Activated CD4-positive, alpha-beta T cell treated with anti-CD3 and anti-CD28 coated beads, Interleukin-2, amount 10 ng/mL, durations not matched to agents 24 days and 14 days (primary cell): ENCODE data around the gene IGF2BP3. TPM values are rescaled to one million over a fixed set of nuclear protein-coding genes. Genes with fewer than 3 reads are reported as not detected.
"Not testable (repeated sequence)": the region's sequence is repeated elsewhere in the genome, so short reads cannot be mapped to it uniquely, and the experiment has no call there.

Experiments
- DNase-seq: peaks from one replicate; pipeline ENCODE4 v3.0.0; 2022
- H3K27ac Mint-ChIP-seq: one replicate; pipeline ENCODE4 v1.8.0; 2022; ENCODE audit warnings: mild to moderate bottlenecking, mixed read lengths
- H3K27me3 Mint-ChIP-seq: one replicate; pipeline ENCODE4 v1.8.0; 2022; ENCODE audit warnings: mixed read lengths
- H3K36me3 Mint-ChIP-seq: one replicate; pipeline ENCODE4 v1.8.0; 2022; ENCODE audit warnings: low read depth, mild to moderate bottlenecking, mixed read lengths
- H3K4me1 Mint-ChIP-seq: one replicate; pipeline ENCODE4 v1.8.0; 2021; ENCODE audit warnings: mixed read lengths
- H3K4me3 Mint-ChIP-seq: one replicate; pipeline ENCODE4 v1.8.0; 2022; ENCODE audit warnings: mild to moderate bottlenecking, moderate library complexity, mixed read lengths
- H3K9me3 Mint-ChIP-seq: one replicate; pipeline ENCODE4 v1.8.0; 2021; ENCODE audit warnings: mixed read lengths
- intact Hi-C: fragments of 100-400 bp; cut with micrococcal nuclease; formaldehyde crosslinking; loops from one replicate; pipeline ENCODE4 v1.15.1; 2023
- total RNA-seq: library from RNA; stranded (reverse); gene quantifications from 2 replicates; pipeline ENCODE4 v1.2.3, GENCODE V29; 2022

Gene IGF2BP3
- total RNA-seq = 2.2 and 2.7 TPM in 2 replicates

DNA sequence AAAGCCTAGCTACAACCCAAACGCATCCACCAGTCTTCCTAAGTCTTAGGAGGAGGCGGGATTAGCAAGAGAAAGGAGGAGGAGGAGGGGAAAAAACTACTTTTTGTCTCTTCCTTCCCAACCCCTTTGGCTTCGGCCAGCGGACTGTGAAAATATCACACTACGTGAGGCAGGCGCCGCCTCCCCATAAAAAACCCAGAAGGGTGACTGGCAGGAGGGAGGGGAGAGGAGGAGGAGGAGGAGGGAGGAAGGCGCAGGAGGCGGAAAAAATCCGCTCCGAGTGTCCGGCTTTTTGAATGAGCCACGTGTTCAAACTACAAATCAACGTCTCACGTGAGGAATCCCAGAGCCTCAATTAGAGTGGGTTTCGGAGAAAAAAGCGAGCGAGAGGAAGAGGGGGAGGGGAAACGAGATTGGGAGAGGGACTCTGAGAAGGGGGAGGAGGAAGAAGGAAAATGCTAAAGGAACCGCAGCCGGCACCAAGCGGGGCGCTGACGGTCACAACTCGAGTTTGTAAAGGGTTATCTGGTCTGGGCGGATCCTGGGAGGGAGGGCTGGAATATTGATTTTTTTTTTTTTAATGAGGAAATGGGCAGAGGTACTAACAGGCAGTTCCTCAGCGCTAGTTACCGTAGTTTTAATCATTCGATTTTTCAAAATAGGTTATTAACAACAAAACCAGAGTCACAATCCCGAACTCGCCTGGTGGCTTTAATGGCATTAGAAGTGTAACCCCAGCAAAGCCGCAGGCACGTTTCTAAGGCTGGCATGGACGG lies at the start of gene IGF2BP3:
Gene IGF2BP3 (minus strand): TSS at position 162 of the 776 bp plus-strand sequence. CDS start 381 bp downstream, outside the sequence.
- intact Hi-C loops = loop anchor here (1.0 to 10.0 kb wide), 4 partner anchors 61 to 1284 kb away; partner anchors contain the start of genes CCDC126, GSDME, NUP42 and TRA2A
- no peaks in the 10 kb centered on the region for H3K36me3 Mint-ChIP-seq
- H3K27me3 Mint-ChIP-seq = peaks cover 66% of the 10 kb centered on the region
- H3K4me1 Mint-ChIP-seq = peaks cover 42% of the 10 kb centered on the region
- H3K9me3 Mint-ChIP-seq = no peaks in the 10 kb centered on the region
- peak within 1 kb of the TSS; percentile 94 for H3K4me3 Mint-ChIP-seq
- peak; percentile 80 for DNase-seq
- H3K27ac Mint-ChIP-seq = peak within 1 kb of the TSS; percentile 81

- Mint-ChIP-seq H3K27ac (no peak overlapping the region), H3K27me3 (no peaks in the 10 kb centered on the region), H3K36me3 (peaks cover 67% of the 10 kb centered on the region), H3K9me3 (no peaks in the 10 kb centered on the region), H3K4me3 (no peak overlapping the region), H3K4me1 (peaks cover 12% of the 10 kb centered on the region)
- DNase-seq = peak; percentile 68
- intact Hi-C loops = no loop called here
These were observed 44.5 kb upstream of the IGF2BP3 start for GRCh38 chr7:23514755-23515154.

DNA sequence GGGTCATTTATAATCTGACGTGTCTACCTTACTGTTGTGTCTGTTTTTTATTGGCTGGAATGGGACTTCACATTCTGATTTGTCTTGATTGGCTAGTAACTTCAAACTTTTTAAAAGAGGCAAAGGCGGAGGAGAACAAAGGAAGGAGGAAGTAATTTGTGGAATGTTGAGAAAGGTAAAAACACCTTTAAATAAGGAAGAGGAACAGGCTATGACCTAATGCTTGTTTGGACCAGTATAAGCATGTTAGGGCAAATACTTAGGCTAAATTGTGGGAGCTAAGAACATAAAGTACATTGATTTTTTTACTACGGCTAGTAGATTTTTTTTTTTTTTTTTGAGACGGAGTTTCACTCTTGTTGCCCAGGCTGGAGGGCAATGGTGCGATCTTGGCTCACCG lies 43.5 kb upstream of the IGF2BP3 start:
- DNase-seq, H3K9me3 Mint-ChIP-seq, H3K4me3 Mint-ChIP-seq, intact Hi-C loops, H3K27me3 Mint-ChIP-seq: not testable (repeated sequence)
- H3K36me3 Mint-ChIP-seq = peaks cover 68% of the 10 kb centered on the region
- H3K27ac Mint-ChIP-seq = peak overlapping the region; percentile 29
- peaks cover 13% of the 10 kb centered on the region for H3K4me1 Mint-ChIP-seq

GRCh38 chr7:23494009-23494408 lies 23.7 kb upstream of the IGF2BP3 start:
- DNase-seq = no peak
- intact Hi-C loops = no loop called here
- no peak overlapping the region for H3K27ac Mint-ChIP-seq
- H3K36me3 Mint-ChIP-seq = peaks cover 6% of the 10 kb centered on the region
- no peaks in the 10 kb centered on the region for H3K27me3 Mint-ChIP-seq
- H3K4me3 Mint-ChIP-seq = no peak overlapping the region
- H3K4me1 Mint-ChIP-seq = peaks cover 7% of the 10 kb centered on the region
- H3K9me3 Mint-ChIP-seq = no peaks in the 10 kb centered on the region

DNA sequence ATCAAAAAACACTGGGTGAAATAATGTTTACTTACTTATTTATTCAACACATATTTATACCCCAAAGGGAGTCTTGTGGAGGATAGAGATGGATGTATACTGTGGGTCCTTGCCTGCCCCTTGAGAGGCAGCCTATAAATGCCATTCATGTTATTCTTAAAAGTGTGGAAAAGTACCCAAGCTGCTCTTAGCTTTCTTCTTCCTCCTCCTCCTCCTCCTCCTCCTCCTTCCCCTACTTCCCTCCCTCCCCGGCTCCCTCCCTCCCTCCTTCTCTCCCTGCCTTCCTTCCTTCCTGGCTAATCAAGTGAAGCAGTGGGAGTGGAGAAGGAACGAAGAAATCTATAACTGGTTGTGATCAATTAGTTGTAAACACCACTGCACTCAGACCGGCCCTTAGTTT lies 21.2 kb upstream of the IGF2BP3 start:
- intact Hi-C loops = no loop called here
- Mint-ChIP-seq H3K27ac (no peak overlapping the region), H3K27me3 (no peaks in the 10 kb centered on the region), H3K4me1 (peaks cover 7% of the 10 kb centered on the region), H3K36me3 (peaks cover 4% of the 10 kb centered on the region), H3K4me3 (peak overlapping the region; percentile 86), H3K9me3 (no peaks in the 10 kb centered on the region)
- DNase-seq = no peak

GRCh38 chr7:23490357-23491135 lies 20.3 kb upstream of the IGF2BP3 start:
- peak; percentile 83 for DNase-seq
- Mint-ChIP-seq H3K9me3 (no peaks in the 10 kb centered on the region), H3K4me3 (peak overlapping the region; percentile 86), H3K27ac (peak overlapping the region; percentile 83), H3K27me3 (no peaks in the 10 kb centered on the region), H3K36me3 (peaks cover 4% of the 10 kb centered on the region), H3K4me1 (peaks cover 7% of the 10 kb centered on the region)
- intact Hi-C loops = no loop called here

- DNase-seq, H3K4me3 Mint-ChIP-seq, H3K9me3 Mint-ChIP-seq, H3K27ac Mint-ChIP-seq, H3K36me3 Mint-ChIP-seq, H3K27me3 Mint-ChIP-seq, H3K4me1 Mint-ChIP-seq, intact Hi-C loops: not testable (repeated sequence)
These were observed 18.4 kb upstream of the IGF2BP3 start for GRCh38 chr7:23488714-23489113.

DNA sequence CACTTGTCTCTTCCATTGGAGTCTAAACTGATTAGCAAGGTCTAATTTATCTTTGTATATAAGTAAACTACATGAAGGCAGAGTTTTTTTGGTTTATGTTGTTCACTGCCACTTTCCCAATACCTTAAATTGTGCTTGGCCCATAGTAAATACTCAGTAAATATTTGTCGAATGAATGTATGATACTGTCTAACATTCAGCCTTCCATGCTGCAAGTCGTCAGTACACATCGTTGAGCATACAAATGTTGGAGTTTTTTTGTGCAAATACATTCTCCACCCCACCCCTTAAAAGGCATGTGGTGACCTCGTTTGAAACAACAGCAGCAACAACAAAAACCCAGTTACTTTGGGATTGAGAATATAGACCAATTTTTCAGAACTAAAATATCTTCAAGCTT lies 17.4 kb upstream of the IGF2BP3 start:
- Mint-ChIP-seq H3K27ac (no peak overlapping the region), H3K4me1 (peaks cover 7% of the 10 kb centered on the region), H3K9me3 (no peaks in the 10 kb centered on the region), H3K27me3 (peaks cover 3% of the 10 kb centered on the region), H3K36me3 (no peaks in the 10 kb centered on the region), H3K4me3 (no peak overlapping the region)
- DNase-seq = no peak
- intact Hi-C loops = no loop called here

DNA sequence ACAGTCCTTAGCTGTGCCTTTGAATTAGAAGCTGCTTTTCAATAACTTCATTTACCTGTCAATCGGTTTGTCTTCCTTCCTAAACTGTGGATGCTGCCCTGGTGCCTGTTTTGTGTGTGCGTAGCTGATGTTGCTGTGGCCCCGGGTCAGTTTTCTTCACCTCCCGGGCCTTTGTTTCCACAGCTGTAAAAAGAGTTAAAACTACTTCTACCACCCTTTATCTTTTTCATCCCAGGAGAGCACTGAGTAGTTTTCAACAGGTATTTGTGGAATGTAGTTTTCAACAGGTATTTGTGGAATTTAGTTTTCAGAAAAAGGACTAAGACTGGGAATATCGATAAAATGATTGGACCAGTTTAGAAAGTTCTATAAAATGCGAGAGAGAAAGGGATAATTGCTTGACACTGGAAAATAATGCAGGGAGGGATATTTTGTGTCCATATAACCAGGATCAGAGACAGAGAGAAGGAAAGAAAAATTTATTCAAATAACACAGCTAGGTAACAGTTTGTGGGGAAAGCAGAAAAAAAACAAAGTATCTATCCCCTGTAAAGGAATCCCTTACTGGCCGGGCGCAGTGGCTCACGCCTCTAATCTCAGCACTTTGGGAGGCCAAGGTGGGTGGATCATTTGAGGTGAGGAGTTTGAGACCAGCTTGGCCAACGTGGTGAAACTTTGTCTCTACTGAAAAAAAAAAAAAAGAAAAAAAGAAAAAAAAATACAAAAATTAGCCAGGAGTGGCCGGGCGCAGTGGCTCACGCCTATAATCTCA lies 15.9 kb upstream of the IGF2BP3 start:
- Mint-ChIP-seq H3K27ac (no peak overlapping the region), H3K36me3 (no peaks in the 10 kb centered on the region), H3K4me1 (peaks cover 7% of the 10 kb centered on the region), H3K27me3 (peaks cover 10% of the 10 kb centered on the region), H3K9me3 (no peaks in the 10 kb centered on the region), H3K4me3 (no peak overlapping the region)
- intact Hi-C loops = no loop called here
- no peak for DNase-seq

GRCh38 chr7:23482686-23483085 lies 12.4 kb upstream of the IGF2BP3 start:
- no peak overlapping the region for H3K27ac Mint-ChIP-seq
- H3K4me1 Mint-ChIP-seq = no peaks in the 10 kb centered on the region
- no peaks in the 10 kb centered on the region for H3K9me3 Mint-ChIP-seq
- peaks cover 23% of the 10 kb centered on the region for H3K27me3 Mint-ChIP-seq
- no peak for DNase-seq
- H3K36me3 Mint-ChIP-seq = no peaks in the 10 kb centered on the region
- intact Hi-C loops = no loop called here
- no peak overlapping the region for H3K4me3 Mint-ChIP-seq

DNA sequence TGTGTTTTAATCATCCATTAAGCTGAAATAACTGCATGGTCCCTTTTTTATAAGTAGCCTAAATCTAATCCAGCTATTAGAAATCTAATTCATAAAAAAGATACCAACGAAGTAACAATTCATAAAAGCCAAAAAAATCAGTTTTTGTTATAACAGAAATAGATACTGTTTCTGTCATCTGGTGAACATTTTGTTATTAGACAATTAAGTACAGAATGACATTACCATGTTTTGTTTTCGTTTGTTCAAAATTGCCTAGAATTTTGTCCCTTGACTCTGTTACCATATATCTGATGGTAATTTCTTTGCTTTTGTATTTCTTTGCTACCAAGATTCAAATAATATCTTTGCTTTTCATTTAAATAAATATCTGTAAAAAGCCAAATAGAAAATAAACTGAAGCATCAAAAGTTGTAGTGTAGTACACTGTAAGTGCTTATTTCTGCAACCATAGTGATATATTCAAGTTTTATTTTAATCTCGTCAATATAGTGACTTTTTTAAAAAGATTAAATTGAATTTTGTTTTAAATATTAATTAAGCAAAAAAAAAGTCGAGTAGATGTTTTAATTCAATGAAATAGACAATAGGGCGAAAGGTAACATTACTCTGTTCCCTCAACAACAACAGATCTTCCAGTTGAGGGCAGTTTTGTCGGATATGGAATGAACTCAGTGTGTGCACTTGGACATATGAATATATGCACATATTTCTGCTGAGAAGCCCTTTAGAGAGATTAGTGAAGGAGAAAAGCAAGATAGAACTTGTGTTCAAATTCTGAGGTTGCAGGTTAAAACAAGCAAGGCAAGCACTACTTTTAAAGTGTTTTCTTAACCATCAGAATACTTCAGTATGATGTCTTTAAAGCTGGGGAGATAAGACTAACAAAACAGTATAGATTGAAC lies 7.9 kb upstream of the IGF2BP3 start:
- Mint-ChIP-seq H3K27ac (no peak overlapping the region), H3K9me3 (no peaks in the 10 kb centered on the region), H3K4me1 (peaks cover 10% of the 10 kb centered on the region), H3K4me3 (no peak overlapping the region), H3K36me3 (no peaks in the 10 kb centered on the region), H3K27me3 (peaks cover 53% of the 10 kb centered on the region)
- no peak for DNase-seq
- intact Hi-C loops = loop anchor here (10.0 kb wide), 1 partner anchor 1277 kb away; the partner anchor contains the start of gene GSDME

- Mint-ChIP-seq H3K4me3 (no peak overlapping the region), H3K27ac (no peak overlapping the region), H3K4me1 (peaks cover 12% of the 10 kb centered on the region), H3K36me3 (no peaks in the 10 kb centered on the region), H3K9me3 (no peaks in the 10 kb centered on the region), H3K27me3 (peaks cover 52% of the 10 kb centered on the region)
- intact Hi-C loops = loop anchor here (10.0 kb wide), 1 partner anchor 1278 kb away; the partner anchor contains the start of gene GSDME
- DNase-seq = no peak
These were observed 6.8 kb upstream of the IGF2BP3 start for GRCh38 chr7:23477157-23477499.
